NB4 (cell line): ENCODE data around the gene MAMLD1.
A peak's percentile ranks its signal among the peaks of the same experiment; 100 is the strongest.

Experiments used
- DNase-seq: peaks from one replicate; pipeline ENCODE4 v3.0.0; 2010; ENCODE audit warnings: low read depth
- H3K4me3 ChIP-seq: one replicate; pipeline ENCODE4 v1.5.1; 2011; ENCODE audit warnings: mild to moderate bottlenecking, low read depth, low read length, moderate library complexity
- CTCF ChIP-seq: IDR thresholded peaks from one replicate; pipeline ENCODE4 v1.5.1; 2012; ENCODE audit warnings: low read depth, low read length
- MAX ChIP-seq: IDR thresholded peaks from 2 replicates; pipeline ENCODE4 v1.6.1; 2011; ENCODE audit warnings: low read depth, low read length
- MYC ChIP-seq: IDR thresholded peaks from 2 replicates; pipeline ENCODE4 v1.6.1; 2011; ENCODE audit warnings: low read depth, low read length
- POLR2A ChIP-seq: IDR thresholded peaks from 2 replicates; pipeline ENCODE4 v1.6.1; 2011; ENCODE audit warnings: mild to moderate bottlenecking; ENCODE audit not compliant: insufficient read length; ENCODE audit errors: extremely low read depth

MAMLD1 gene

GRCh38 chrX:150476164-150476699 lies 113.1 kb downstream of the MAMLD1 start:
- TF ChIP-seq MYC: no peak
- no peak overlapping the region for H3K4me3 ChIP-seq
- DNase-seq: peak; percentile 51

- DNase-seq: peak; percentile 26
- H3K4me3 ChIP-seq: no peak overlapping the region
- no peak for TF ChIP-seq POLR2A
- no peak for TF ChIP-seq MYC
- no peak for TF ChIP-seq MAX
- TF ChIP-seq CTCF: no peak
Measured at GRCh38 chrX:150477371-150477770, 114.3 kb downstream of the MAMLD1 start.

GRCh38 chrX:150478496-150479492 lies 115.7 kb downstream of the MAMLD1 start:
- H3K4me3 ChIP-seq: no peak overlapping the region
- DNase-seq: no peak
- no peak for TF ChIP-seq MYC
- no peak for TF ChIP-seq MAX
- no peak for TF ChIP-seq CTCF
- TF ChIP-seq POLR2A: no peak

- no peak overlapping the region for H3K4me3 ChIP-seq
- DNase-seq: peak; percentile 68
- TF ChIP-seq CTCF (no peak), MAX (no peak), MYC (no peak), POLR2A (no peak)
Measured at GRCh38 chrX:150482537-150483206, 119.6 kb downstream of the MAMLD1 start.

GRCh38 chrX:150483356-150483985 lies 120.4 kb downstream of the MAMLD1 start:
- no peak for TF ChIP-seq CTCF
- no peak for TF ChIP-seq MAX
- TF ChIP-seq POLR2A: no peak

GRCh38 chrX:150486011-150486410 lies 122.9 kb downstream of the MAMLD1 start:
- peak; percentile 58 for DNase-seq
- no peak overlapping the region for H3K4me3 ChIP-seq
- no peak for TF ChIP-seq MYC
- peak; percentile 77 for TF ChIP-seq CTCF

More at GRCh38 chrX:150483356-150483985, 120.4 kb downstream of the MAMLD1 start:
- DNase-seq: no peak
- no peak overlapping the region for H3K4me3 ChIP-seq
